Ectodermal cell (in vitro differentiated cells): ENCODE results near the gene TCEAL7.
"Not testable (repeated sequence)": the region's sequence is repeated elsewhere in the genome, so short reads cannot be mapped to it uniquely, and the experiment has no call there.

Source experiments
- H3K27ac ChIP-seq: 2 replicates; pipeline ENCODE4 v1.7.0; 2013; ENCODE audit warnings: mild to moderate bottlenecking, low read depth, low read length; ENCODE audit not compliant: insufficient read depth, poor library complexity, severe bottlenecking
- H3K27me3 ChIP-seq: 2 replicates; pipeline ENCODE4 v1.7.0; 2013; ENCODE audit warnings: mild to moderate bottlenecking, low read length; ENCODE audit not compliant: insufficient read depth, control insufficient read depth, poor library complexity, severe bottlenecking
- H3K36me3 ChIP-seq: one replicate; pipeline ENCODE4 v1.7.0; 2013; ENCODE audit warnings: low read length; ENCODE audit not compliant: control insufficient read depth, insufficient read depth
- H3K4me1 ChIP-seq: one replicate; pipeline ENCODE4 v1.7.0; 2013; ENCODE audit warnings: low read length; ENCODE audit not compliant: control insufficient read depth, insufficient read depth
- H3K4me3 ChIP-seq: 2 replicates; pipeline ENCODE4 v1.7.0; 2013; ENCODE audit warnings: low read depth, low read length, control low read depth; ENCODE audit not compliant: insufficient read depth
- H3K9me3 ChIP-seq: 2 replicates; pipeline ENCODE4 v1.7.0; 2013; ENCODE audit warnings: mild to moderate bottlenecking, low read length, moderate library complexity; ENCODE audit not compliant: control insufficient read depth
- WGBS, 2 experiments: methylation state at CpG; one replicate each; pipeline ENCODE4 v1.1.7; 2013; ENCODE audit warnings: missing lambda C conversion rate in 2 of 2; 5-methylcytosine and 5-hydroxymethylcytosine counted together

The TCEAL7 gene

DNA sequence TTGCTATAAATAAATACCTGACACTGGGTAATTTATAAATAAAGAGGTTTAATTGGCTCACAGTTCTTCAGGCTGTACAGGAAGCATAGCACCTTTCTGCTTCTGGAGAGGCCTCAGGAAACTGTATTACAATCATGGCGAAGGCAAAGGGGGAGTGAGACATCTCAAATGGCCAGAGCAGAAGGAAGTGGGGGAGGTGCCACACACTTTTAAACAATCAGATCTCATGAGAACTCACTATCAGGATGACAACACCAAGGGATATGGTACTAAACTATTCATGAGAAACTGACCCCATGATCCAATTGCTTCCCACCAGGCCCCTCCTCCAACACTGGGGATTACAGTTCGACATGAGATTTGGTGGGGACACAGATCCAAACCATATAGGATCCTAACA lies 14.6 kb downstream of the TCEAL7 start:
- H3K36me3 ChIP-seq: no peaks in the 10 kb centered on the region
- 83% methylated on average over 1 of the region's 2 CpGs; no CpG with 5 or more reads in 1 of the 2 experiments for WGBS, 2 experiments
- H3K4me3 ChIP-seq: no peak overlapping the region

DNA sequence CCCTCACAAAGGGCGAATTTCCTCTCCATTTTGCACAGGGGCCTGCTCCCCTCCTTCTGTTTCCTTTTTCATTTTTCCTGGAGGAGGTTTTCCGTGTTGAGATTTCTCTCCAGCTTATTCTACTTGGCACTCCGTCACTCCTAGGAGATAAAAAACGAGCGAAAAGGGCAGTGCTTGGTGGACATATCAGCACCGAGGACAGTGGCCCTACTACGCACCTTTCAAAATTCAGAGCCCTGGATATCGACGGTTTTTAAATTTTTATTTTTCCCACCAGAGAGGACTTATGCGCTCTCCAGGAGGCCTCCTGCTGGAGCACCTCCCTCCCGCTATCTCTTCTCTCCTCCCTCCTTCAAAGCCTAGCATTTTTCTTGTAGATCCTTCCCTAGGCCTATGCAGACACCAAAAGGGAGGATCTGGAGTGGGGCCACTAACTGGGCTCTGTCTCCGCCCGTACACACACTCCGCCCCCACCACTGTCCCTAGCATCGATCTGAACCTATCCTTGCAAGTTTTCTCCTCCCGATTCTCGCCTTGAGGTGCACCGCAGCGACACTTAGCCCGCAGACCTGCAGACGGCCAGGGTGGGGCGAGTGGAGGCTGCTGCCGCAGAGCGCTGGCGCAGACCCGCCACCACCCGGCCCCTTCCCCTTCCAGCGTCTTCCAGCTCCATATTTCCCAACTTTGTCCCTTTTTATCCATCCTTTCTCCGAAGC lies 17.8 kb downstream of the TCEAL7 start:
- H3K36me3 ChIP-seq: no peaks in the 10 kb centered on the region
- H3K4me1 ChIP-seq: no peaks in the 10 kb centered on the region
- H3K27me3 ChIP-seq: no peaks in the 10 kb centered on the region
- no peak overlapping the region for H3K4me3 ChIP-seq
- H3K27ac ChIP-seq: no peak overlapping the region
- H3K9me3 ChIP-seq: no peaks in the 10 kb centered on the region
- 82 to 86% methylated on average over 29 of the region's 29 CpGs for WGBS, 2 experiments

More for the DNA sequence above, 14.6 kb downstream of the TCEAL7 start:
- H3K4me1 ChIP-seq: no peaks in the 10 kb centered on the region
- H3K27me3 ChIP-seq: no peaks in the 10 kb centered on the region
- H3K27ac ChIP-seq: no peak overlapping the region
- no peaks in the 10 kb centered on the region for H3K9me3 ChIP-seq

DNA sequence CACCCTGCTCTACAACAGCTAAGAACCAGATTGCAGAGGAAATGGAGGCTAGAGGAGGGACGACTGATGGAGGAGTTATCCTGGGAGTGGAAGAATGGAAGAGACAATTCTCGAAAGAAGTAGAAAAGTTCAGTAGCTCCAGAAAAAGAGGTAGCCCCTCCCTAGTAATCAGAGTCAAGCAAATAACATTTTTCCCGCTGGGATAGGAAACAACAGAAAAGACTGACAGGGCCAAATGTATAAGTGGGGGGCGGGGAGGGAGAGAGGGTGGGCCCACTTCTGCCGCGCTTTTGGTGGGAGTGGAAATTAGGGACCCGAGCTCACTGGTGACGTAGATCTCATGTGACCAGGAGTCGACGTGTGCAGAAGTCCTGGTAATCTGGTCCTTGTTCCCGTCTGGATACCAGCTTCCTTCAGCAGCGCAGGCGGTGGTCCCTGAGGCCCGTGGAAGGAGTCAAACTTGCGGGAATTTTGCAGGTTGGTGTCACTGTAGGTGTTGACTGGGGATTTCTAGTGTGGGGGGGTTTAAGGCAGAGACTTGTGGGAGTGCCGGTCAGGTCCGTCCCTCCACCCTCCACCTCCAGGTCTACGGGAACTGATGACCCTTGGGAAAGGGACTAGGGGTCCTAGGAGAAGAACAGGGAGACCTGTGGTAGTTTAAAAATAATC lies 26.2 kb downstream of the TCEAL7 start, which contains the start of gene TCEAL9:
Gene TCEAL9 (plus strand): TSS at position 377 of the 669 bp plus-strand sequence. CDS start 1,179 bp downstream, outside the sequence.
- no peaks in the 10 kb centered on the region for H3K4me1 ChIP-seq
- H3K27me3 ChIP-seq: no peaks in the 10 kb centered on the region
- 1 to 3% methylated on average over 13 to 18 of the region's 18 CpGs for WGBS, 2 experiments
- peak within 1 kb of the TSS; percentile 78 for H3K27ac ChIP-seq
- no peaks in the 10 kb centered on the region for H3K9me3 ChIP-seq
- H3K36me3 ChIP-seq: no peaks in the 10 kb centered on the region
- H3K4me3 ChIP-seq: peak within 1 kb of the TSS; percentile 69

DNA sequence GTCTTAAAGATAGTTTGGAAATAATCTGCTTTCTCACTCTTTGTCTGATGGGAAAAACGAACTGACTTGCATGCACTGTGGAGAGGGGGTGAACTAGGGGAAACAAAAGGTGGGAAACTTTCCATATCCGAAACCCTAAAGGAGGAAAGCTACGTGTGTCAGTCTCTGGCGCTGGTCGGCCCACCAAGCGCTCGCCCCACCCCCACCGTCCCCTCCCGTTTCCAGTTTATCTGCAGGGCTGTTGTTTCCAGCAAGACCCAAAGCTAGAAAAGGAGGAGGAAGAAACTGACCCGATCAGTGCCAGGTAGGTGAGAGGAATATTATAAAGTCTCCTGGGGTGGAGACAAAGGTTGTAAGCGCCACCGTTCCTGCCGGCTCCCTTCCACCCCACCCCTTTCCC lies 26.8 kb downstream of the TCEAL7 start:
- H3K27ac ChIP-seq: peak overlapping the region; percentile 78
- H3K4me1 ChIP-seq: no peaks in the 10 kb centered on the region
- no peaks in the 10 kb centered on the region for H3K36me3 ChIP-seq
- H3K4me3 ChIP-seq: peak overlapping the region; percentile 69
- 0 to 1% methylated on average over 3 to 9 of the region's 13 CpGs for whole genome bisulfite sequencing, 2 experiments
- H3K27me3 ChIP-seq: no peaks in the 10 kb centered on the region
- H3K9me3 ChIP-seq: no peaks in the 10 kb centered on the region

DNA sequence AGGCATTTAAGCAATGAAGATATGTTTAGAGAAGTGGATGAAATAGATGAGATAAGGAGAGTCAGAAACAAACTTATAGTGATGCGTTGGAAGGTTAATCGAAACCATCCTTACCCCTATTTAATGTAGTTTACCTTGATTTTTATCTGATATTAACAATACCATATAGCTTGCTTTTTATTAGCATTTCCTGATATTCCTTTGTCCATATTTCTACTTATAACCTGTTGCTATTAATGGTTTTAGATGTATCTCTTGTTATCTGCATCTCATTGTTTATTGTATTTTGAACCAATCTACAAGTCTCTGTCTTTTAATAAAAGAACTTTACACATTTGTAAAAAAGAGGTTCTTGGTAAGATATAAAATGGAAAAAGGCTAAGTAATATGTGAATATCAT lies 27.8 kb downstream of the TCEAL7 start:
- no peaks in the 10 kb centered on the region for H3K4me1 ChIP-seq
- H3K9me3 ChIP-seq: no peaks in the 10 kb centered on the region
- H3K36me3 ChIP-seq: no peaks in the 10 kb centered on the region
- no peaks in the 10 kb centered on the region for H3K27me3 ChIP-seq
- WGBS, 2 experiments: 80% methylated on average over 1 of the region's 2 CpGs; no CpG with 5 or more reads in 1 of the 2 experiments
- H3K4me3 ChIP-seq: peak overlapping the region; percentile 69
- no peak overlapping the region for H3K27ac ChIP-seq

DNA sequence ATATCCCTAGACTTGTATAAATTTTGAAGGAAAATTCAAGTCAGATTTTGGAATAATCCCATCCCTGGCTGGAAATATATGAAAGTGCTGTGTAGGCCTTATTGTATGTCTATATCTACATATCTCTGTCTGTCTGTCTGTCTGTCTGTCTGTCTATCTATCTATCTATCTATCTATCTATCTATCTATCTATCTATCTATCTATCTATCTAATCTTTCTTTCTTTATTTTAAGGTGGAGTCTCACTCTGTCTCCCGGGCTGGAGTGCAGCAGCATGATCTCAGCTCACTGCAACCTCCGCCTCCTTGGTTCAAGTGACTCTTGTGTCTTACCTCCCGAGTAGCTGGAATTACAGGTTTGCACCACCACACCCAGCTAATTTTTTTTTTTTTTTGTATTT lies 29.6 kb downstream of the TCEAL7 start:
- WGBS, 2 experiments: 80 to 92% methylated on average over 3 of the region's 3 CpGs
- not testable (repeated sequence) for H3K9me3 ChIP-seq, H3K27me3 ChIP-seq

DNA sequence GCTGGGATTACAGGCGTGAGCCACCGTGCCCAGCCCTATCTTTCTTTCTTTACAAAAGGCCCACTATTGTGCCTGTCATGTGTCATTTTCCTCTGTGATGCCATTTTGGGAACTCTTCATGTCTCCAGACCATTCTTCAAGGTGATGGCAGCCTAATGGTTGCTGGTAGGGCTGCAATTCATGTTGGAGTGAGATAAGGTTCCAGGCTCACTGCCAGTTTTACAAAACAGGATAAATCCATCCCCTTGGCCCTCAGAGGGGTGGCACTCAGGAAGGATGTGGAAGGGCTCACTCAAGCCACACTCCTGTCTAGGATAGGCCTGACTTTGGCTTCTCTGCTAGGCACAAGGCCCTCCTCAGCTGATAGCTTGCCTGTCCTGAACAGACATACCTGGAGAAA lies 30.1 kb downstream of the TCEAL7 start:
- no peaks in the 10 kb centered on the region for H3K9me3 ChIP-seq
- H3K4me1 ChIP-seq: no peaks in the 10 kb centered on the region
- H3K36me3 ChIP-seq: no peaks in the 10 kb centered on the region
- H3K27me3 ChIP-seq: no peaks in the 10 kb centered on the region
- 95% methylated on average over 2 of the region's 2 CpGs for WGBS, 2 experiments
- no peak overlapping the region for H3K4me3 ChIP-seq
- no peak overlapping the region for H3K27ac ChIP-seq

More for the DNA sequence above, 29.6 kb downstream of the TCEAL7 start:
- not testable (repeated sequence) for H3K27ac ChIP-seq, H3K4me3 ChIP-seq, H3K4me1 ChIP-seq, H3K36me3 ChIP-seq

DNA sequence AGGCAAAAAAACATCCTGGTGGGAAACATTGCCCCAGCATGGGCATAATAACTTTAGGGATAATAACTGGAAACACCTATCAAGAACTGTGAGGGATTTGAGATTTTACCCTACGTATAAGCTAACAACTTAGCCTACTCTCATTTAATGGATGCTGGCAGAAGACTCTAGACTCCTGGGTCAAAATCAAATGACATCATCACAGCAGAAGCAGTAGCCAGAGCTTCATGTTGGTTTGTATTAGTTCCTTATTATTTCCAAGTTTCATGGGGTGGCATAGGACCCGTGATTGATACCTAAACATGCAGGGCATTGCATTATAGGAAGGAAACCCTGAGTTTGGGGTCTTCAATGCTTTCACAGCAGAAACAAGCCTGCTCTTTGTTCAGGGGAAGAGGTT lies 30.9 kb downstream of the TCEAL7 start:
- Histone ChIP-seq H3K9me3 (no peaks in the 10 kb centered on the region), H3K27ac (no peak overlapping the region), H3K4me1 (no peaks in the 10 kb centered on the region), H3K27me3 (no peaks in the 10 kb centered on the region), H3K4me3 (no peak overlapping the region), H3K36me3 (no peaks in the 10 kb centered on the region)
- WGBS, 2 experiments: 95 to 96% methylated on average over 2 of the region's 2 CpGs

DNA sequence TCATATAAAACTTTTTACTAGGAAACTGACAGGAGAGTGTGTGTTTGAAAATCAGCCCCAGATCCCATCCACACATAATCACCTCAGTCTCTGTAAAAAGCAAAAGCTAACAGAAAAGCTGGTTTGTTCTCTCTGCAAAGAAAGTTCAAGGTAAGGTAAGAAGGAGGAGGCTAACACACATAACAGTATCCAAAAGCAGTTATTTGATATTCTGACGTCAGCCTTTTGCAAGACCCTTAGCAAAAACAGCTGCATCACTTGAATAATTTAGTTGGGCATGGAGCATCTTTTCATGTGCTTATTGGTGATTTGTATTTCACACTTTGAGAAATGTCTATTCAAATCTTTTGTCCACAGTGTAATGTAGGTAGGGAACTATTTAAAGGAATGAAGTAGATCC lies 31.8 kb downstream of the TCEAL7 start:
- H3K36me3 ChIP-seq: no peaks in the 10 kb centered on the region
- H3K4me1 ChIP-seq: no peaks in the 10 kb centered on the region
- no peak overlapping the region for H3K27ac ChIP-seq
- no peaks in the 10 kb centered on the region for H3K27me3 ChIP-seq
- H3K4me3 ChIP-seq: no peak overlapping the region
- no peaks in the 10 kb centered on the region for H3K9me3 ChIP-seq
- WGBS, 2 experiments: 22% methylated on average over 1 of the region's 1 CpG; no CpG with 5 or more reads in 1 of the 2 experiments

DNA sequence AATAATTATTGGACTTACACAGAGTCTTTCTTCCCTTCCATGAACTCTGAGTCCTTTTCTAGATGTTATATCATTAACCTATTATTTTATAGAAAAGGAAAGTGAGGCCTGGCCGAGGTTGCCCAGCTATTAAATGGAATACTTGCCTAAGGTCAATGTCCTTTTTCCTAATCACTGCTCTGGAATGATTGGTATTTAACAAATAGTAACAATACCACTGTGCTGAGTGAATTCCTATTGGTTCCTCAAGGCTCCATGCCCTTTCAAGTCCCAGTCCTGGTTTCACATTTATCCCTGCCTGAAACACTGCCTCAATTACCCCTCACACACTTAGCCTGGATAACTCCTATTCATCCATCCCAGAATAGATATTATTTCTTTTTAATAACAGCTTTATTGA lies 32.4 kb downstream of the TCEAL7 start:
- Histone ChIP-seq H3K9me3 (no peaks in the 10 kb centered on the region), H3K27ac (no peak overlapping the region), H3K27me3 (no peaks in the 10 kb centered on the region), H3K4me1 (no peaks in the 10 kb centered on the region), H3K4me3 (no peak overlapping the region), H3K36me3 (no peaks in the 10 kb centered on the region)
- WGBS, 2 experiments: 33% methylated on average over 1 of the region's 1 CpG; no CpG with 5 or more reads in 1 of the 2 experiments
